GM21381 (cell line): ENCODE results near the gene IGFBP3.
"Not testable (repeated sequence)": the region's sequence is repeated elsewhere in the genome, so short reads cannot be mapped to it uniquely, and the experiment has no call there.

Source experiments
- ATAC-seq: cut with Tn5 transposase; IDR thresholded peaks from one replicate; pipeline ENCODE4 v1.9.1; 2021; ENCODE audit warnings: mild to moderate bottlenecking, moderate library complexity; ENCODE audit not compliant: unreplicated experiment

The IGFBP3 gene

GRCh38 chr7:45920502-45921380 lies at the start of gene IGFBP3:
TSS of gene IGFBP3 (minus strand) at chr7:45921272. CDS start at chr7:45921140, 132 bp downstream.
- no peak for ATAC-seq

- no peak for ATAC-seq
Observed at GRCh38 chr7:45970454-45970853, 49.4 kb upstream of the IGFBP3 start.

DNA sequence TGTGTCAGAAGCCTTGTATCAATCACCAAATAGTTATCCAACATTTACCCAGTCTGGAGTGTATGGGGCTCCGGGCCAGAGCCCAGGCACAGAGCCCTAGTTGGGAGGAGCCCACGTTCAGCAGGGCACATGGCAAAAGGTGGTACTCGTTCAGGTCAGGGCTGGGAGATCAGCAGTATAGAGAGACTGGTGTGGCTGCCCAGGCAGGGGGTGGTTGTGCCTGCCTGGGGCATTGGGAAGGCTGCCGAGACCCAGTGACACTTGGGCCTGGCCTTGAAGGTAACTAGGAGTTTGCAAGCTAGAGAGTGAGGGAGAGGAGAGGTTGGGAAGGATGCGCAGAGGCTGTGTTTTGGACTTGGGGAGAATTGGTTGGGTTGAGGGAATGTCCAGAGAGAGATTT lies 48.9 kb upstream of the IGFBP3 start:
- ATAC-seq: no peak

DNA sequence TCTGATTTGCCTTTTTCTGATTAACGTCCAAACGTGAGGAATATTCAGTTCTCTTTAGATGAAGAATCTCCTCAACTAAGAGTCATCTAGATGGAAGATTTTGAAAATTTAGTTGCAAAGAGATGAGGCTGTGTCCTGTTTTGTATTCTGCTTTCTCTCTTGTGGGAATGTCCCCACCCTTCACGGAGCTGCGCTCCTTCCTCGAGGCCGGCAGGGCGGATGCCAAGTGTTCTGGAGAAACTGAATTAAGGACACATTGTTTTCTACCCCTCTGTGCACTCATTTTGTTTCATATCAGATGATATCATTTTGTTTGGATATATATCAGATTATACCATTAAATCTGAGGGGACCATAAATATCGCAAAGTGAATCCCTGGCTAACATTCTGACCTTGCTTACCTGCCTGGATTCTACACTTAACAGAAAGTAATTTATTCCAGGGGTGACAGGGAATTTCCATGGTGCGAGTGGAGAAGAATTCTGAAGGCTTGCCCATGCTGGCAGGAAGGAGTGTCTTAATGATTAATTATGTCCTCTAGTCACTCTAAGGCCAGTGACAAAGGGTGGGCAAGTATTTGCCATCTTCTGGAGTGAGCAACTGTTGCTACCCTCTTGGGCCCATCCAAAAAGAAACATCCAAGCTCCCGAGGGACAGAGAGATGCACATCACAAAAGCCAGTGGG lies 47.9 kb upstream of the IGFBP3 start:
- no peak for ATAC-seq

DNA sequence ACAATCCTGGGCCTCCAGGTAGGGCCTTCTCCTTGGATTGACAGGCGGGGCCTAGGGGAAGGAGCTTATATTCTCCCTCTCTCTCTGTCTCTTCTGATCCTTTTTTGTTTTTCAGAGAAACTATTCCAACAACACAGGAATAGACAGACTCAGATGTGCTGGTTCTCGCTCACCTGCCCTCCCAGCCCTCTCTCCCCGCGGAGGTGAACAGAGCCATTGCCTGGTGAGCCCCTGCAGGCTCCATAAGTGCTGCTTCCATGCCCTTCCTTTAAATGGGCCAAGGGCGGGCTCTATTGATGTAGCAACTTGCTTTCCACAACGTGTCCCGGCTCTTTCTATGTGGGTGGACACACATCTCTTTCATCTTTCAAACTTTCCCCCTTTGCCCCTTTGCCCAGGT lies 47.2 kb upstream of the IGFBP3 start:
- ATAC-seq: no peak

GRCh38 chr7:45967591-45968157 lies 46.6 kb upstream of the IGFBP3 start:
- ATAC-seq: no peak

DNA sequence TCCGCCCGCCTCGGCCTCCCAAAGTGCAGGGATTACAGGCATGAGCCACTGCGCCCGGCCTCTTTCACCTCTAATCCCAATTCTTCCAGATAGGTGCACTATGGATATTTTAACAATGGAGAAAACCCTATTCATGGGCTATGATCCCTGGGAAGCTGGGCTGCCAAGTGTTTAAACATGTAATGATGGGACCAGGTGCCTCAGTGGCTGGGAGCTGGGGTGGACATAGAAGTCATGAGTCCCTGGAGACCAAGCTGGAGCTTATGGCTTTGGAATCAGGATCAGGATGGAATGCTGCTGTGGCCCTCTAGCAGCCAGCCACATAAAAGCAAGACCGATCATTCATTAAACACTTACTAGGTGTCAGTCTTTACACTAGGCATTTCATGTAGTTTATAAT lies 41.8 kb upstream of the IGFBP3 start:
- no peak for ATAC-seq

- no peak for ATAC-seq
Observed at GRCh38 chr7:45957721-45958120, 36.6 kb upstream of the IGFBP3 start.

DNA sequence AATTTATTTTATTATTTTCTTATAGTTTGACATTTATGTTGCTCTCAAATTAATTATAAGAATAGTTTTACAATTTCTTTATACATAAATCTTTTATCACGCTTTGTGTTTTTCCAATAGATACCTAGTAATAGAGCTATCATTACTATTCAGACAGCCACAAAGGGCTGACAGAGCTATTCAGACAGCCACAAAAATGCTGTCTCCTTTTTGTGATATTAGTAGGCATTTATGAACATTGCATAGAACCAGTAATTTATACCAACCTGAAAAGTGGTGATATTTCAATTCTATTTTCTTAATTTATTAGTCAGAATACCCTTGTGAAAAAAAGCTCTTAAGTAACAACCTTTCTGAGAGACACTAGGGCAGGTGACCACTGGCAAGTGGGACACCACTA lies 34.2 kb upstream of the IGFBP3 start:
- no peak for ATAC-seq

DNA sequence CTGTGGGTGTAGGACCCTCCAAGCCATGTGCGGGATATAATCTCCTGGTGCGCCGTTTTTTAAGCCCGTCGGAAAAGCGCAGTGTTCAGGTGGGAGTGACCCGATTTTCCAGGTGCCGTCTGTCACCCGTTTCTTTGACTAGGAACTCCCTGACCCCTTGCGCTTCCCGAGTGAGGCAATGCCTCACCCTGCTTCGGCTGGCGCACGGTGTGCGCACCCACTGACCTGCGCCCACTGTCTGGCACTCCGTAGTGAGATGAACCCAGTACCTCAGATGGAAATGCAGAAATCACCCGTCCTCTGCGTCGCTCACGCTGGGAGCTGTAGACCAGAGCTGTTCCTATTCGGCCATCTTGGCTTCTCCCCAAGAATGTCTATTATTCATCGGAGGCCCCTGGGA lies 32.0 kb upstream of the IGFBP3 start:
- ATAC-seq: not testable (repeated sequence)

DNA sequence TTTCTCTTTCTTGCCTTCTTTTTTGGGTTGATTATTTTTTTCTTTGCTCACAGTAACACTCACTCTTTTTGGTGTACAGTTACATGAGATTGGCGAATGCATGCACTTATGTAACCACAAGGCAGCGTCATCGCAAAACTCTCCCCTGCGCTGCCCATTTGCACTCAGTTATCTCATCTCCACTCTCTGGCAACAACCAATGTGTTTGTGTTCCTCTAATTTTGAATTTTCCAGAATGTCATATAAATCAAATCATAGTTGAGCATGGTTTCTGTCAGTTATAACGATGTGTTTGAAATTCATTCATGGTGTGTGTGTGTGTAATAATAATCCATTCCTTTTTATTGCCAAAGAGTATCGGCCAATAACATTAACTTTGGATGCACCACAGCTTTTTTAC lies 23.0 kb upstream of the IGFBP3 start:
- ATAC-seq: no peak

- ATAC-seq: no peak
Observed at GRCh38 chr7:45940939-45941338, 19.9 kb upstream of the IGFBP3 start.

DNA sequence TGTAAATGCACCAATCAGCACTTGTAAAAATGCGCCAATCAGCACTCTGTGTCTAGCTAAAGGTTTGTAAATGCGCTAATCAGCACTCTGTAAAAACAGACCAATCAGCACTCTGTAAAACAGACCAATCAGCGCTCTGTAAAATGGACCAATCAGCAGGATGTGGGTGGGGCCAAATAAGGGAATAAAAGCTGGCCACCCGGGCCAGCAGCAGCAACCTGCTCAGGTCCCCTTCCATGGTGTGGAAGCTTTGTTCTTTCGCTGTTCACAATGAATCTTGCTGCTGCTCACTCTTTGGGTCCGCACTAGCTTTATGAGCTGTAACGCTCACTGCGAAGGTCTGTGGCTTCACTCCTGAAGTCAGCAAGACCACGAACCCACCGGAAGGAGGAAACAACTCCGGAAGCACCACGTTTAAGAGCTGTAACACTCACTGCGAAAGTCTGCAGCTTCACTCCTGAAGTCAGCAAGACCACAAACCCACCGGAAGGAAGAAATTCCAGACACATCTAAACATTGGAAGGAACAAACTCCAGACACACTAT lies 19.2 kb upstream of the IGFBP3 start:
- not testable (repeated sequence) for ATAC-seq

DNA sequence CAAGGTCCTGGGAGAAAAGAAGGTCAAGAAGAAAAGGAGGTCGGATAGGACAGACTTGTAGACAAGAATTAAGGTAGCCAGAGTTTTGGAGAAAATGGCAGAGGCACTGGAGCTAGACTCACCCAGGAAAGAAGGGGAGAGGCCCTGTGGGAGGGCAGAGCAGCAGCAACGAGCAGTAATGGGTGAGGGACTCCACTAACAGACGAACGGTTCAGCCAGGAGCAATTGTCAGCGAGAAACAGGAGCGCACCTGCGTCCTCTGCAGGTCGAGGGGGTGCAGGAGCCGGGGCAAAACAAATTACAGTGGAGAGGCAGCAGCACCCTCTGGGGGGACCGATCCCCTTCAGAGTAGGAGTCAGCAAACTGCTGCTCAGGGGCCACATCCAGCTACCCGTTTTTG lies 18.5 kb upstream of the IGFBP3 start:
- ATAC-seq: no peak

DNA sequence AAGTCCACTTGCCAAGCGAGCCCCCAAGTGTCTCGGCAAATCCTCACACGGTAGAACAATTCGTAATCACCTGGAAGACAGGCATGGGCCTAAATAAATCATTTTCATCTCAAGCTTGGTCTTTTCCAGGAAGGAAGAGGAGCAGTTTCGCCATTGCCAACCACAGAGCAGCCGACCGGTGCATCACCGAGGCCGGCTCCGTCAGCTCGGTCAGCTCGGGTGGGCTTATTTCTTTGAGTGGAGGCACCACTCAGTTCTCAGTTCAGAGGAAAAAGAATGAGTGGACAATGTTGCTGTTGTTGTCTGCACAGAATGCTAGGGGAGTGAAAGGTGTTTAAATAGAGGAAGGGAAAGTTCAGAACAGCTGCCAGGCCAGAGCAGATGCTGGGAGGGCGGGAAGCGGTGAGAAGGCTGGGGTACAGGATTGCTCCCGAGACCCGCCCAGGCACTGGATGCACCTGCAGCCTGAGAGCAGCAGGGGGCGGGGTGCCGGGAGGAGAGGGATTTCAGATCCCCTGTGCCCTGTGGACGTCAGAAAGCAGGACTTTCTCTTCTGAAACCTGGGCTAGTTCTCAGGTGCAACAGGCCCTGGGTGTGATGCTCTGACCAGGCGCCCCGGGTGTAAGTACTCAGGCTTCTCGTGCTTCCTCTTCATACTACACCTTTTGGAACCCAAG lies 17.7 kb upstream of the IGFBP3 start:
- ATAC-seq: no peak

DNA sequence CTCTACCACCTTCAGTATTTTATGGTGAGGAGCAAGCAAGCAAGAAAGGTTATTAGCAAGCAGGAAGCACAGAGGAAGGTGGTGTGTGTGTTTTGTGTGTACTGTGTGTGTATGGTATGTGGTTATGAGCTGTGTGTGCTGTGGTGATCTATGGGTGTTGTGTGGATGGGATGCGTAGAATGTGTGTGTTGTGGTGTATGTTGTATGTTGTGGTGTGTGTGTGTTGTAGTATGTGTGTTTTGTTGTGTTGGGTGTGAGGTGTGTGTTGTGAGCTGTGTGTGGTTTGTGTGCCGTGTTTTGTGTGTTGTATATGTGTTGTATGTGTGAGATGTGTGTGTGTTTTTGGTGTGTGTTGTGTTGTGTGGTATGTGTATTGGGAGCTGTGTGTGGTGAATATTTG lies 16.8 kb upstream of the IGFBP3 start:
- ATAC-seq: no peak

- ATAC-seq: no peak
Observed at GRCh38 chr7:45937301-45937700, 16.2 kb upstream of the IGFBP3 start.

- ATAC-seq: no peak
Observed at GRCh38 chr7:45930967-45931366, 9.9 kb upstream of the IGFBP3 start.

DNA sequence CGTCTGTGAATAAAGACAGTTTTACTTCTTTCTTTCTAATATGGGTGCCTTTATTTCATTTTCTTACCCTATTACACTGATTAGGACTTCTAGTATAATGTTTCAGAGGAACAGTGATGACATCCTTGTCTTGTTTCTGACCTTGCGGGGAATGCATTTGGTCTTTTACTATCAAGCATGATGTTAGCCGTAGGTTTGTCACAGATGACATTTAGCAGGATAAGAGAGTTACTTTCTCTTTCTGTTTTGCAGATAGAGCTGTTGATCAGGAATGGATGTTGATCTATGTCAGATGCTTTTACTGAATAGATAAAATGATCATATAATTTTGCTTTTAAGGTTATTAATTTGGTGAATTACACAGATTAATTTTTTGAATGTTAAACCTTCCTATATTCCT lies 6.6 kb upstream of the IGFBP3 start:
- no peak for ATAC-seq

GRCh38 chr7:45924283-45924682 lies 3.2 kb upstream of the IGFBP3 start:
- ATAC-seq: no peak

DNA sequence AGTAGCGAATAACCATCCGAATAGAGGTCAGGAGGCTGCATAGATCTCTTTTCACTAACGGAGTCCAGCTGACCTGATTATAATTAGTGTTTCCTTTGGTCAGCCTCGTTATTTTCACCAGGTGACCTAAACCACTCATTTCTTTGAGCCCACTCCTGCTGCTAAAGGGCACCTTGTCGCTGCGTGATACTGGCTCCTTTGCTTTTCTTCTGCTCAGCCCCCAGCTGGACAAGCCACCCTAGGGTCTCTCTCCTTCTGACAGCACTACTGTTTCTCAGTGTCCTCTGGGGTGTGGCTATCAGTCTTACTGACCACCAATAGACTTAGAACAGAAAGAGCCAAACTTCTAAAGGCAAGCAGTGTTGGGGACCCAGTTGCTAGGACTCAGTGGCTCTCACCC lies 2.7 kb upstream of the IGFBP3 start:
- ATAC-seq: no peak
